Osteocyte (in vitro differentiated cells): ENCODE data around the gene CADM2. TPM values are rescaled to one million over a fixed set of nuclear protein-coding genes. Genes with fewer than 3 reads are reported as not detected.
A peak's percentile ranks its signal among the peaks of the same experiment; 100 is the strongest.

Experiments used
- DNase-seq: peaks from one replicate; pipeline ENCODE4 v3.0.0; 2021; ENCODE audit warnings: mixed read lengths; ENCODE audit not compliant: unreplicated experiment; ENCODE audit errors: extremely low spot score
- H3K27ac Mint-ChIP-seq: one replicate; pipeline ENCODE4 v1.8.0; 2021; ENCODE audit warnings: mild to moderate bottlenecking, mixed read lengths; ENCODE audit not compliant: unreplicated experiment
- H3K27me3 Mint-ChIP-seq: one replicate; pipeline ENCODE4 v1.8.0; 2021; ENCODE audit warnings: mixed read lengths; ENCODE audit not compliant: unreplicated experiment
- H3K36me3 Mint-ChIP-seq: one replicate; pipeline ENCODE4 v1.8.0; 2021; ENCODE audit warnings: mixed read lengths; ENCODE audit not compliant: unreplicated experiment
- H3K4me1 Mint-ChIP-seq: one replicate; pipeline ENCODE4 v1.8.0; 2021; ENCODE audit warnings: mixed read lengths; ENCODE audit not compliant: unreplicated experiment
- H3K4me3 Mint-ChIP-seq: one replicate; pipeline ENCODE4 v1.8.0; 2021; ENCODE audit warnings: mild to moderate bottlenecking, moderate library complexity, mixed read lengths; ENCODE audit not compliant: unreplicated experiment
- H3K9me3 Mint-ChIP-seq: one replicate; pipeline ENCODE4 v1.8.0; 2021; ENCODE audit warnings: mixed read lengths; ENCODE audit not compliant: unreplicated experiment
- CTCF ChIP-seq: fragments of 200-600 bp; sonication (generic); IDR thresholded peaks from 2 replicates; pipeline ENCODE4 v1.5.0; 2021; ENCODE audit warnings: antibody characterized with exemption, mild to moderate bottlenecking, moderate library complexity
- total RNA-seq: library from RNA; stranded (reverse); gene quantifications from 2 replicates; pipeline ENCODE4 v1.2.1, GENCODE V29; 2021

Gene CADM2
- total RNA-seq, 1 donor from 2014 or later, result 1.5 TPM

- H3K9me3 Mint-ChIP-seq, result no peaks in the 10 kb centered on the region
- TF ChIP-seq CTCF, result no peak
Measured at GRCh38 chr3:85790445-85791030, 831.7 kb downstream of the CADM2 start.

GRCh38 chr3:85796140-85796539, 837.4 kb downstream of the CADM2 start:
- TF ChIP-seq CTCF, result no peak
- H3K27me3 Mint-ChIP-seq, result no peaks in the 10 kb centered on the region

More at GRCh38 chr3:85790445-85791030, 831.7 kb downstream of the CADM2 start:
- Mint-ChIP-seq H3K4me3 (no peak overlapping the region), H3K27me3 (no peaks in the 10 kb centered on the region), H3K36me3 (no peaks in the 10 kb centered on the region), H3K27ac (no peak overlapping the region), H3K4me1 (no peaks in the 10 kb centered on the region)
- DNase-seq, result no peak

GRCh38 chr3:85800676-85801075, 841.9 kb downstream of the CADM2 start:
- Mint-ChIP-seq H3K36me3 (no peaks in the 10 kb centered on the region), H3K9me3 (peaks cover 4% of the 10 kb centered on the region), H3K27ac (no peak overlapping the region), H3K4me1 (no peaks in the 10 kb centered on the region), H3K27me3 (no peaks in the 10 kb centered on the region), H3K4me3 (no peak overlapping the region)
- no peak for TF ChIP-seq CTCF
- DNase-seq, result no peak

More at GRCh38 chr3:85796140-85796539, 837.4 kb downstream of the CADM2 start:
- Mint-ChIP-seq H3K36me3 (no peaks in the 10 kb centered on the region), H3K4me3 (no peak overlapping the region), H3K27ac (no peak overlapping the region), H3K4me1 (no peaks in the 10 kb centered on the region), H3K9me3 (peaks cover 4% of the 10 kb centered on the region)
- DNase-seq, result no peak

GRCh38 chr3:85801955-85802354, 843.2 kb downstream of the CADM2 start:
- TF ChIP-seq CTCF, result peak; percentile 34
- Mint-ChIP-seq H3K4me1 (no peaks in the 10 kb centered on the region), H3K36me3 (no peaks in the 10 kb centered on the region), H3K4me3 (no peak overlapping the region), H3K27me3 (no peaks in the 10 kb centered on the region), H3K27ac (no peak overlapping the region), H3K9me3 (peaks cover 4% of the 10 kb centered on the region)
- no peak for DNase-seq

- Mint-ChIP-seq H3K27me3 (no peaks in the 10 kb centered on the region), H3K27ac (no peak overlapping the region), H3K4me3 (no peak overlapping the region), H3K9me3 (no peaks in the 10 kb centered on the region), H3K4me1 (no peaks in the 10 kb centered on the region), H3K36me3 (no peaks in the 10 kb centered on the region)
- DNase-seq, result no peak
- no peak for TF ChIP-seq CTCF
Measured at GRCh38 chr3:85808755-85809154, 850.0 kb downstream of the CADM2 start.
